SU-DHL-6 (cell line): Measurements from ENCODE around the gene ACACA.

Experiments used
- CTCF ChIP-seq: fragments of 200-600 bp; sonication (generic); IDR thresholded peaks from one replicate; pipeline ENCODE4 v1.5.1; 2017; ENCODE audit warnings: antibody characterized with exemption, mild to moderate bottlenecking, low read length, moderate library complexity; ENCODE audit not compliant: insufficient read depth, poor library complexity, severe bottlenecking
- EZH2phosphoT487 ChIP-seq: fragments of 200-600 bp; sonication (generic), shearing (Covaris generic); conservative IDR thresholded peaks from 2 replicates; pipeline ENCODE4 v1.6.1; 2018; ENCODE audit warnings: mild to moderate bottlenecking, antibody characterized with exemption, low read length, moderate library complexity, mixed read lengths

GRCh38 chr17:37158290-37158689 lies 248.3 kb downstream of the ACACA start:
- TF ChIP-seq CTCF (no peak), EZH2phosphoT487 (no peak)
